Measurements from ENCODE around the gene GREB1.
A peak's percentile ranks its signal among the peaks of the same experiment; 100 is the strongest.

The GREB1 gene

GRCh38 chr2:11562011-11562410 is 28.2 kb downstream of the GREB1 start:
- DNase-seq (ENCODE audit: low spot score), result no peak

- no peak for DNase-seq (ENCODE audit: low spot score)
These were observed 28.6 kb downstream of the GREB1 start for GRCh38 chr2:11562476-11562875.

DNA sequence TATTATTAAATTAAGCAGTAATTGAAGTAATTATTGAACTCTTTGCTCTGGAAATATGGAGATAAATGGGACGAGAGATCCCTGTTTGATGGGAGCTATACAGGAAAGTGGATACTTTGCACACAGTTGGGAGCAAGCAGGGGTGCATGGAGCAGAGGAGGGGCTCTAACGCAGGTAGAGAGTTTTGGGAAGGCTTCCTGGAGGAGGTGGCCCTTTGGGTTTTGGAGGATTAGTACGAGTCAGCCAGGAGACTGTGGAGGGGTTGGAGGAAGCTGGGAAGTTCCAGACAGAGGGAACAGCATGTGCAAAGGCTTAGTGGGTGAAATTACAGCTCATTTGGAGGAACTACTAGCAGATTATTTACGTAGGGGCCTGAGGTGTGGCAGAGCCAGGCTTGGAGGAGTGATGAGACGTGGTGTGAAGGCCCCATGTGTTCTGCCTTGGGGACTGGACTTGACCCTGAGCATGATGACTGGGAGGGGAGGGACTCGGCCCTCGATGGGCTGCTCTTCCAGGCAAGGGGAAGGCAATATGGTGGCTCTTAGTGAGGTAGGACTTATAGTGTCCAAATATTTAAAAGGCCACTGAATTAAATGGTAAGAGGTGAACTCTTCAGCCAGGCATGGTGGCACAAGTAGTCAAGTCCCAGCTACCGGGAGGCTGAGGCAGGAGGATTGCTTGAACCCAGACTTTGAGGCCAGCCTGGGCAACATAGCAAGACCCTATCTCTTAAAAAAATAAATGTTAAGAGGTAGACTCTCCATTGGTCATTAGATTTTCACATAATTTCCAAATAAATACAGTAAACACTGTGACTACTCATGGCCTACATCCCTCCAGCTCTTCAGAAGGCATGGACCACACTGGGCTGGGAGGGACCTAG is 30.2 kb downstream of the GREB1 start:
- no peak for DNase-seq (ENCODE audit: low spot score)

- no peak for DNase-seq (ENCODE audit: low spot score)
These were observed 31.1 kb downstream of the GREB1 start for GRCh38 chr2:11564816-11565567.

GRCh38 chr2:11566383-11566782 is 32.5 kb downstream of the GREB1 start:
- no peak for DNase-seq (ENCODE audit: low spot score)

DNA sequence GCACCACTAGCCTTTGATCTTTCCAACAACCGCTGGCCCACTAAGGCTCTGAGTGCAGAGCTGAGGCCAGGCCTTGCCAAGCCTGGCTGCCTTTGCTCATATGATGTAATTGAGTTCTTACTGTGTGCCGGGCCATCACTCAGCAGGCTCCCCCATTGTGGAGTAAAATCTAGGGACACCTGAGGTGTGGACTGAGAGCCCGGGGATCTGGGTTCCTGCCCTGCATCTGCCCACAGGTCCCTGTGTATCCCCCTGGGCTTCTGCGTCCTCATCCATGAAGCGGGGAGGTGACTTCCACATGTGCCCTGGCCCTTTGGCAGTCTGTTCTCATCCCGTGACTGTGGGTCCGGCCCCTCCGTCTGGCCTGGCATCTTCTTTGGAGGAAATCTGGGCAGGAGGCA is 33.8 kb downstream of the GREB1 start:
- no peak for DNase-seq (ENCODE audit: low spot score)

DNA sequence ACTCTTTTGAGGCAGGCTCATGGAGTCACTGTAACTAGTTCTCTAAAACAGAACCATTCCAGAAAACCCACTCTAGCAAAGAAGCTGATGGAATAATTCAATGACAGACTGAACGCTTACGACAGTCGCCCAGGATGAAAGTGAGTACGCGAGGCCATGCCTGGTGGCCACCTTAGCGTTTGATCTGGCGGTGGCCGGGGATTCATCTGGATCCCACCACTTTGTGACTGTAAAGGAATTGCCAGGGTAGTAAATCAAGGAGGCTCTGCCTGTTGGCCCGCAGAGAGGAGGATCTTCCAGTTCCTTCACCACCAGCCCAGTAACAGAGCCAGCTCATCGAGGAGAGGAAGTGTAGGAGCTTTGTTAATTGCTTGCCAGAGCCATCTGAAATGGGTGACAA is 34.6 kb downstream of the GREB1 start:
- no peak for DNase-seq (ENCODE audit: low spot score)

GRCh38 chr2:11569636-11570035 is 35.8 kb downstream of the GREB1 start:
- no peak for DNase-seq (ENCODE audit: low spot score)

- DNase-seq (ENCODE audit: low spot score), result peak; percentile 81
These were observed 37.3 kb downstream of the GREB1 start for GRCh38 chr2:11571170-11571569.

GRCh38 chr2:11572996-11573395 is 39.2 kb downstream of the GREB1 start:
- DNase-seq (ENCODE audit: low spot score), result no peak

- no peak for DNase-seq (ENCODE audit: low spot score)
These were observed 39.8 kb downstream of the GREB1 start for GRCh38 chr2:11573418-11574175.

DNA sequence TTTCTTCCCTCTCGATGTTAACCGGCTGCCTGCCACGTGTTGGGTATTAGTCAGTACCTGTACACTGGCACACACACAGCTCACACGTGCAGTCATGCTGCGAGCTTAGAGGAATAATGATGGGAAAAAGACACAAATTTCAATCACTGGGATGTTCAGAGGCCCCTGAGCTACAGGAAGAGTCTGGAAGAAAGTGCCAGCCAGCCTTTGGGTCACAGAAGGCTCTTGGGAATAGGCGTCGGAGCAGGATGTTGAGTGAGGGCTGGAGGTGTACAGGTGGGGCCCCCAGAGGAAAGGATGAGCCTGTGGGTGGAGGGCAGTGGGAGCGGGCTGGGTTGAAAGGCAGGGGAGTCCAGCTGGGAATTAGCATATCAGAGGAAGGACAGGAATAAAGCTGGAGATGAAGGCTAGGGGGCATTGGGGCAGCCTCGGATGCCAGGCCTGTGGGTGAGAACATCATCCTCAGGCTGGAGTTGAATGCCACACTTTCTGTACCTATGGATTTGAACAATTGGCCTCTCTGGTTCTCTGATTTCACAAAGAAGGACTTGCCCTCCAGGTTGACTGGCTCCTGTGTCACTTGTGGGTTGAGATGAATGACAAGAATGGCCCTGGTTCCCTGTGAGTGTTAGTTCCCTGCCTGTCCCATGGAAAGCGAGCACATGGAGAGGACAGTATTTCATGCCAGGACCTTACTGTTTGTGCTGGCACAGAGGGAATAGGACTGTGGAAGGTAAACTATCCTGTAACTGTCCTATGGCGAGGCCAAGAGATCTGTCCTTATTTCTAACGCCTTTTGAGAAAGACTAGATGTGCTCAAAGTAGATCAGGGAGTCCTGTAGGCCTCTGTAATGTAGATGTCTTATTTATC is 40.6 kb downstream of the GREB1 start:
- no peak for DNase-seq (ENCODE audit: low spot score)

DNA sequence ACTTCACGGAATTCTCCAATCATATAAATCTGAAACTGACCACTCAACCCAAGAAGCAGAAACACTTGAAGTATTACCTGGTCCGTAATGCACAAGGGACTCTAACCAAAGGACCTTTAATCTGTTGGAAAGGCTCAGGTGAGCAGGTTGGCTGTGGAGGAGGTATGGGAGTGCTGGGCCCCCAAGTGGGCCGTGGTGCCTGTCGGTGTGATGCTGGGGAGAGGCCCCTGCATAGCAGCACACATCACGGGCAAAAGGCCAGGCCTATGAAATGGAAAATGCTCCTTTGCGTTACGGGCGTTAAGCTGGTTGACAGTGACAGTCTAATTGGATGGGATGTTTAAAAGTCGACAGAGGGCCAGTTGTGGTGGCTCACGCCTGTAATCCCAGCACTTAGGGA is 42.6 kb downstream of the GREB1 start:
- no peak for DNase-seq (ENCODE audit: low spot score)

GRCh38 chr2:11577101-11577883 is 43.4 kb downstream of the GREB1 start:
- no peak for DNase-seq (ENCODE audit: low spot score)

DNA sequence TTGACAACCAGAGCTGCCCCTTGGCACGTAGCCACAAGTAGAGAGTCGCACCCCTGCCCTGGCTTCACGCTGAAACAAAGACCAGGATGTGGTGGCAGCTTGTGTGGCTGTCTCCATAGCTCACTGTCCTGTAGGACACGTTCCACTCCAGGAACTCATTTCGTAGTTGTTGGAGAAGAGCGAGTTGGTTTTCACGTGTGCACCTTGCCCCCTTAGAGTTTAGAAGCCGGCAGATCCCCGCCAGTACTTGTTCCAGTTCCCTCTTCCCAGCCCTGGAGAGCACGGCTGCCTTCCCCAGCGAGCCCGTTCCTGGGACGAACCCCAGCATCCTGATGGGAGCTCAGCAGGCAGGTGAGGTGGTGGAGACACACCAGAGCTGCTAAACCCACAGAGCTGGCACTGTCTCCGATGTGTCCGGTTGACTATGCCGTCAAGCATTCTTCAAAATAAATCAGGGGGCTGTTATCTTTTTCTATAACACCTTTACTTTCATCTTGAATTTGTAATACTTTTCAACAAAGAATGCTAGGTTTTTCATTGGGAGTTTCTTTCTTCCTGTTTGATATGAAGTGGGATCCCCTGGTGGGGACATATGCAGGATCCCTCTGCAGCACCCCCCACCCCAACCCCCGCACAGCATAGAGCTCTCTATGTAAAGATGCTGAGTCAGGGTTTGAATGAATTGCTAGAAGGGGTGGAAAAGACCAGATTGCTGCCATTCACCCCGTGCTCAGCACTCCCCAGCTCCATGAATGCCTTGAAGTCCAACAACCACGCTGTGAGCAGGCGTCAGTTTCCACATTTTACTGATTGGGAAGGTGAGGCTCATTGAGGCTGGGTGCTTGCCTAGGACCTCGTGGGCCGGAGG is 44.5 kb downstream of the GREB1 start:
- no peak for DNase-seq (ENCODE audit: low spot score)

DNA sequence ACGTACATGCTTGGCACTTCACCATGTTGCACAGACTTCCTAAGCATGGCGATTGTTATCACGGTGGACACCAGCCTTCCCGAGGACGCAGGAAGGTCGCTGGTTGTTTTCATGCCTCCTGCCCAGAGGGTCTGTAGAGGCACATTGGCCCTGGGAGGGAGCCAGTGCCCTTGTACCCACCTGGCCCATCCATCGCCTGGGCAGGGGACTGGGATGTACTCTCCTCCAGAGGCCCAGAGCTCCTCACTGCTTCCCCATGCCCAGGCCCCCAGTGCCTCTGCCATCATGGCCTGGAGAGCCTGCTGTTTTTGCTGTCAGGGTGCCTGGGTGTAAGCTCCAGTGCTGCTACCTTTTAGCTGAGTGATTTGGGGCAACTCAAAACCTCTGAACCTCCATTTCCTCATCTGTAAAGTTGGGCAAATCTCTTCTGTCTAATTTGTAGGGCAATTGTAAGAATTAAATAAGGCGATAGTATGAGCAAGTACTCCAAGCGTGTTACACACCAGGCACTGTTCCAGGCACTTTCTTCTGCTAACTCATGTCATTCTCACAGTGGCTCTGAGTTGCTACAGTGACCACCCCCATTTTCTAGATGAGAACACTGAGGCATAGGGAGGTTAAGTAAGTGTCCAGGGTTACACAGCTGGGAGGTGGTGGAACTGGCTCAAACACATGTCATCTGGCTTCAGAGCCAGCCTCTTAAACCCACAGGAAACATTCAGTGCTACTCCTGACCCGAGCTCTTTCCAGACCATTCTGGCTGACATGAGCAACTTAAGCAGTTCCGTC is 45.3 kb downstream of the GREB1 start:
- DNase-seq (ENCODE audit: low spot score), result no peak

GRCh38 chr2:11579867-11580659 is 46.2 kb downstream of the GREB1 start:
- no peak for DNase-seq (ENCODE audit: low spot score)

- no peak for DNase-seq (ENCODE audit: low spot score)
These were observed 46.9 kb downstream of the GREB1 start for GRCh38 chr2:11580697-11581096.

Measured in cerebellar cortex (tissue), 1 donor.